GM19452 (cell line): ENCODE data around the gene ST7.
"Not testable (repeated sequence)": the region's sequence is repeated elsewhere in the genome, so short reads cannot be mapped to it uniquely, and the experiment has no call there.

Experiments used
- ATAC-seq: cut with Tn5 transposase; IDR thresholded peaks from one replicate; pipeline ENCODE4 v1.9.1; 2021; ENCODE audit not compliant: unreplicated experiment

The ST7 gene

DNA sequence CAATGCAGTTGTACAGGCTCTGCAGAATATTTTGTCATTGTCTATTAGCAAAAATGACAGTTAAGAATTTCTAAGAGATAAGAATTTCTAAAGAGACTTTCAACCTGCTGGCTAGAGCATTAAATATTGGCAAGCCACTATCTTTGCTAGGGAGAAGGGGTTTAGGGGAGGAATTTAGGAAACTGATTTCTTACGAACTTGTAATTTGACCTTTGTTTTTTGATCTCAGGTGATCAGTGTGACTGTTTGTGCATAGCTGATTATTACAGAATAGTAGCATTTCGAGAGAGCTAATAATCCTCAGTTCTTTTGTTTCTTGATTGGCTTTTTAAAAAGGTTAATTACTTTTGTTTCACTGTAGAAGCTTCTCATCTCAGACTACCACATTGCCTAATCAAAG, 68.1 kb downstream of the ST7 start:
- ATAC-seq, result no peak

- ATAC-seq, result no peak
Observed at GRCh38 chr7:117021986-117022385, 68.7 kb downstream of the ST7 start.

- ATAC-seq, result peak; percentile 71
Observed at GRCh38 chr7:117023325-117023854, 70.1 kb downstream of the ST7 start.

GRCh38 chr7:117024811-117025210, 71.5 kb downstream of the ST7 start:
- no peak for ATAC-seq

GRCh38 chr7:117025891-117026290, 72.6 kb downstream of the ST7 start:
- no peak for ATAC-seq

GRCh38 chr7:117030346-117030745, 77.0 kb downstream of the ST7 start:
- ATAC-seq, result not testable (repeated sequence)

- ATAC-seq, result not testable (repeated sequence)
Observed at GRCh38 chr7:117030793-117031192, 77.5 kb downstream of the ST7 start.

GRCh38 chr7:117032810-117033209, 79.5 kb downstream of the ST7 start:
- no peak for ATAC-seq

- no peak for ATAC-seq
Observed at GRCh38 chr7:117034851-117035464, 81.7 kb downstream of the ST7 start.

DNA sequence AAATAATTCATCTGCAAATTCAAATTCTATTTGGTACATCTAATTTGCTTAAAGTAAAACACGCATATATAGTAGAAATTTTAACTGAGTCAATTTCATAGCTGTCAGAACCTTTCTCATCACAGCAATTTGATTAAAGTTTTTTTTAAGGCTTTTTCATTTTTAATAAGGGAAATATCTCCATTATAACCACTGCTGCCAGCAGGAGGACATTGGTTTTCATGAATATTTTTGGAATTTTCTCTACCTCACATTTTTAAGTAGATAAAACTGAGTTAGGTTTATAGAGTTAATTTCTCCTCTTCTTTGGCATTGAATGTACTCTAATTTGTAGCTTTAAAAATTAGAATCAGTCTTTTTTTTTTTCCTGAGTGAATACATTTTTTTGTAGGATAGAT, 82.2 kb downstream of the ST7 start:
- no peak for ATAC-seq

GRCh38 chr7:117036053-117036669, 82.9 kb downstream of the ST7 start:
- ATAC-seq, result no peak

GRCh38 chr7:117036836-117037235, 83.5 kb downstream of the ST7 start:
- no peak for ATAC-seq

DNA sequence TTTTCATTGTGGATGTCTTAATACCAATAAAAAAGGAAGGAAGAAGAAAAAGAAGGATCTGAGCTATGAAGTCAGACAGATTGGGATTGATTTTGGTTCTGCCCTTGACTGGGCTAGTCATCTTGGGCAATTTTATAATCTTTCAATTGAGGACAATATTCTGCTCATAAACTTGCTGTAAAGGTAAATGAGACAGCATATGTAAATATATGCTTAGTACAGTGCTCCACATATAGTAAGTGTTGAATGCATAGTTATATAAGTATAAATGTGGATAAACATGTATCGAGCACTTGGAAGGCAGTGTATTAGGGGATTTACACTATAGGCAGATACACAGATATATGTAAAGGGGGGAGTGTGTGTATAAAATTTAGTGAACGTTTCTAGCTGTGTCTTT, 85.1 kb downstream of the ST7 start:
- no peak for ATAC-seq

DNA sequence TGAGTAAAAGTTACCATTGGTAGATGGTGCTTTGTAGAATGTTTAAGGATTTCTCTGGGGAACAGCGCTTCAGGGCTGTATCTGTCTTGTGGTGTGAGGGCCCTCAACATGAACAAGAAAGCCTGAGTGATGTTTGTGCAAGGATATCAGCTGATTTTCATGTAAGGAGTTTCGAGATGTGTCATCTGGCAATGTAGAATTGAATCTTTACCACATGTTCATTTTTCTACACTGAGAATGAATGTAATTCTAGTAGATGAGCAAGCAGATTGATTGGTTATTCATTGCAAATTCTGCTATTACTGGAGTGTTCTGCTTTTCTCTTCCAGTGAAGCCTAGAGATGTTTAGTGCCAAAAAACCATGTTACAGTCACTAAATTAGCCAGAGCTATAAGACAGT, 87.7 kb downstream of the ST7 start:
- ATAC-seq, result peak; percentile 96

- no peak for ATAC-seq
Observed at GRCh38 chr7:117041822-117042221, 88.5 kb downstream of the ST7 start.

DNA sequence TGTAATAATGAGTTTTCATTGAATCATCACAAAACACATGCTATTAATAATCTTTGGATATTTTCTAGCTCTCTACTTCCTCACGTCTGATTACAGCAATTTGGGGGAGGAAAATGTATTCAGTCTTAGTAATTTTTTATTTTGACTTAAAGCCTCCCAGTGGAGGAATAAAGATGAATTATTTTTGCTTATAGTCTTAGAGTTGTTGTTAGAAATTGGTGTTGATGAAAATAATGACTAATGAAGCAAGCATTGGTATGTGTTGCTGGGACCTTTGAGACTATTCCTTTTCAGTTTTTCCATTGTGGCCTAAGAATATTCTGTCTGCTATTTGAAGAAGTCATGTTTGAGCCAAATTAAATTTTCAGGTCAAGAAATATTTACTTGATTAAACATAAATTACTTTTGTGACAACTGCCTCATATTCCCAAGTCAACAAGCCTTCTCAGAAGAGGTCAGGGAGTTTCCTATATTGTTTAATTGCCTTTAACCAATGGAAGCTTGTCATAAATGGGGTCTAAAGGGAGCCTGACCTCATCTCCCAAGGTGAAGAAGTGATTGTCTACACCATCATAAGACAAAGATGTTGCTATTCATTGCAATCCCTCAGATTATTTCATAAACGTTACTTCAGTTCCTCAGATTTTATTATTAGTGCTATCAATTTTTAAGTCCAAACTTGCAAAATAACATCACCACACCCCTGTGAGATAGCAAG, 90.0 kb downstream of the ST7 start:
- ATAC-seq, result no peak

GRCh38 chr7:117044664-117045063, 91.4 kb downstream of the ST7 start:
- no peak for ATAC-seq

GRCh38 chr7:117045927-117046710, 92.8 kb downstream of the ST7 start:
- ATAC-seq, result no peak

- ATAC-seq, result no peak
Observed at GRCh38 chr7:117047496-117047895, 94.2 kb downstream of the ST7 start.

GRCh38 chr7:117048114-117048866, 95.0 kb downstream of the ST7 start:
- no peak for ATAC-seq

GRCh38 chr7:117048882-117049281, 95.6 kb downstream of the ST7 start:
- ATAC-seq, result no peak
